ENCODE measurements around the gene FMO5. TPM values are rescaled to one million over a fixed set of nuclear protein-coding genes. Genes with fewer than 3 reads are reported as not detected.
"Not testable (repeated sequence)": the region's sequence is repeated elsewhere in the genome, so short reads cannot be mapped to it uniquely, and the experiment has no call there.

The FMO5 gene
- total RNA-seq, 1 donor from 2014 or later = 0.82 TPM

DNA sequence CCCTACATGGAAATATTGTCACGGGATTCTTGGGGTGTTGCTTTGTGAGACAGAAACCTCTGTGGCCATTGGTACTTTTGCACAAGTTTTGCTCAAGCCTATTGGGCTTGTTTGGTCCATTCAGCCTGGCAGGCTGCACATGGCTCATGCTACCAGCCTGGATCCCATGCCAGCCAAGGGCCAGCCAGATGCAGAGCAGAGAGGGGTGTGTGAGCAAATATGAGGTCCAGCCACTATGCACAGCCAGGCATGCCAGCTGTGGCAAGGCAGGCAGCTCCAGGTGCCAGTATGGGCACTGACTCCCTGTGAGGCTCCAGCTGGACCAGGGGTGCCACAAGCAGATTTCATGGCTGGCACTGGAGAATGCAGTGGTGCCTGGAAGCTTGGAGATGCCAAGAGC lies 10.7 kb upstream of the FMO5 start:
- DNase-seq (ENCODE audit: low spot score) = no peak
- no peaks in the 10 kb centered on the region for H3K27me3 Mint-ChIP-seq (ENCODE audit: insufficient read depth, low read depth)
- H3K36me3 ChIP-seq = no peaks in the 10 kb centered on the region
- H3K27ac Mint-ChIP-seq = no peak overlapping the region
- H3K4me1 ChIP-seq = peaks cover 9% of the 10 kb centered on the region
- peaks cover 35% of the 10 kb centered on the region for H3K9me3 Mint-ChIP-seq
- no peak overlapping the region for H3K27ac ChIP-seq
- no peaks in the 10 kb centered on the region for H4K20me1 ChIP-seq (ENCODE audit: low read depth)
- no peaks in the 10 kb centered on the region for H3F3A ChIP-seq (ENCODE audit: low read depth)
- H3K4me3 Mint-ChIP-seq = no peak overlapping the region
- no peak overlapping the region for H3K4me3 ChIP-seq
- H3K79me2 ChIP-seq (ENCODE audit: low read depth) = no peaks in the 10 kb centered on the region
- H3K36me3 Mint-ChIP-seq = no peaks in the 10 kb centered on the region
- no peaks in the 10 kb centered on the region for H3K27me3 ChIP-seq
- TF ChIP-seq, protein P1, sequence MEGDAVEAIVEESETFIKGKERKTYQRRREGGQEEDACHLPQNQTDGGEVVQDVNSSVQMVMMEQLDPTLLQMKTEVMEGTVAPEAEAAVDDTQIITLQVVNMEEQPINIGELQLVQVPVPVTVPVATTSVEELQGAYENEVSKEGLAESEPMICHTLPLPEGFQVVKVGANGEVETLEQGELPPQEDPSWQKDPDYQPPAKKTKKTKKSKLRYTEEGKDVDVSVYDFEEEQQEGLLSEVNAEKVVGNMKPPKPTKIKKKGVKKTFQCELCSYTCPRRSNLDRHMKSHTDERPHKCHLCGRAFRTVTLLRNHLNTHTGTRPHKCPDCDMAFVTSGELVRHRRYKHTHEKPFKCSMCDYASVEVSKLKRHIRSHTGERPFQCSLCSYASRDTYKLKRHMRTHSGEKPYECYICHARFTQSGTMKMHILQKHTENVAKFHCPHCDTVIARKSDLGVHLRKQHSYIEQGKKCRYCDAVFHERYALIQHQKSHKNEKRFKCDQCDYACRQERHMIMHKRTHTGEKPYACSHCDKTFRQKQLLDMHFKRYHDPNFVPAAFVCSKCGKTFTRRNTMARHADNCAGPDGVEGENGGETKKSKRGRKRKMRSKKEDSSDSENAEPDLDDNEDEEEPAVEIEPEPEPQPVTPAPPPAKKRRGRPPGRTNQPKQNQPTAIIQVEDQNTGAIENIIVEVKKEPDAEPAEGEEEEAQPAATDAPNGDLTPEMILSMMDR (IDR thresholded peaks at IDR 0.05) = no peak
- TF ChIP-seq EZH2phosphoT487 (IDR thresholded peaks at IDR 0.05) = no peak
- TF ChIP-seq EZH2 (IDR thresholded peaks at IDR 0.05) = no peak
- peaks cover 6% of the 10 kb centered on the region for H3K4me1 Mint-ChIP-seq
- H3K9me3 ChIP-seq (ENCODE audit: low read depth) = no peaks in the 10 kb centered on the region
- no peak overlapping the region for H2AFZ ChIP-seq (replicated peaks)
- no peak overlapping the region for H3K9ac ChIP-seq
- H3K4me2 ChIP-seq = no peak overlapping the region

DNA sequence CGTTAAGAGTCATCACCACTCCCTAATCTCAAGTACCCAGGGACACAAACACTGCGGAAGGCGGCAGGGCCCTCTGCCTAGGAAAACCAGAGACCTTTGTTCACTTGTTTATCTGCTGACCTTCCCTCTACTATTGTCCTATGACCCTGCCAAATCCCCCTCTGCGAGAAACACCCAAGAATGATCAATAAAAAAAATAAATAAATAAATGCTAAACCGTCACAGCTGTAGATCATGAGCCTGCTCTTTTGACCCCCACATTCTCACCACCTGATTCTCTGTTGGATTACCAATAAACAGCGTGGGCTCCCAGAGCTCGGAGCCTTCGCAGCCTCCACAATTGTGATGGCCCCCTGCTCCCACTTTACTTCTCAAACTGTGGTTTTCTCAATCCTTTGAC lies 8.8 kb upstream of the FMO5 start:
- H3K27me3 ChIP-seq; H4K20me1 ChIP-seq (ENCODE audit: low read depth); H3K79me2 ChIP-seq (ENCODE audit: low read depth); H3K9me3 ChIP-seq (ENCODE audit: low read depth); H3F3A ChIP-seq (ENCODE audit: low read depth); H3K4me2 ChIP-seq; H3K4me1 Mint-ChIP-seq; H3K36me3 ChIP-seq; H3K4me1 ChIP-seq; H3K4me3 ChIP-seq; H3K36me3 Mint-ChIP-seq; H3K27me3 Mint-ChIP-seq (ENCODE audit: insufficient read depth, low read depth); H2AFZ ChIP-seq (replicated peaks); H3K27ac ChIP-seq; H3K4me3 Mint-ChIP-seq; H3K9ac ChIP-seq; DNase-seq (ENCODE audit: low spot score): not testable (repeated sequence)
- Mint-ChIP-seq H3K27ac (peak overlapping the region; percentile 40), H3K9me3 (peaks cover 37% of the 10 kb centered on the region)

GRCh38 chr1:147231032-147231431 lies 5.9 kb upstream of the FMO5 start:
- not testable (repeated sequence) for H3K4me1 ChIP-seq; H3F3A ChIP-seq (ENCODE audit: low read depth); H3K27me3 Mint-ChIP-seq (ENCODE audit: insufficient read depth, low read depth); DNase-seq (ENCODE audit: low spot score); H3K4me3 ChIP-seq; H3K79me2 ChIP-seq (ENCODE audit: low read depth); H3K9ac ChIP-seq; H3K27me3 ChIP-seq; H2AFZ ChIP-seq (replicated peaks); H3K27ac ChIP-seq; H4K20me1 ChIP-seq (ENCODE audit: low read depth); H3K4me3 Mint-ChIP-seq; H3K36me3 Mint-ChIP-seq; H3K27ac Mint-ChIP-seq; H3K36me3 ChIP-seq; H3K4me2 ChIP-seq; H3K4me1 Mint-ChIP-seq; H3K9me3 ChIP-seq (ENCODE audit: low read depth)
- peaks cover 33% of the 10 kb centered on the region for H3K9me3 Mint-ChIP-seq

- no peak overlapping the region for H3K4me2 ChIP-seq
- H3K4me3 ChIP-seq = no peak overlapping the region
- H3K36me3 ChIP-seq = no peaks in the 10 kb centered on the region
- no peak overlapping the region for H3K27ac ChIP-seq
- H3K36me3 Mint-ChIP-seq = no peaks in the 10 kb centered on the region
- peaks cover 9% of the 10 kb centered on the region for H3K27me3 Mint-ChIP-seq (ENCODE audit: insufficient read depth, low read depth)
- no peaks in the 10 kb centered on the region for H3K4me1 ChIP-seq
- H3K79me2 ChIP-seq (ENCODE audit: low read depth) = no peaks in the 10 kb centered on the region
- H3K27me3 ChIP-seq = peaks cover 30% of the 10 kb centered on the region
- peaks cover 12% of the 10 kb centered on the region for H3K4me1 Mint-ChIP-seq
- TF ChIP-seq, protein P1 (IDR thresholded peaks at IDR 0.05) = no peak
- TF ChIP-seq EZH2 (IDR thresholded peaks at IDR 0.05) = no peak
- TF ChIP-seq EZH2phosphoT487 (IDR thresholded peaks at IDR 0.05) = no peak
- H3K9me3 Mint-ChIP-seq = no peaks in the 10 kb centered on the region
- H3K4me3 Mint-ChIP-seq = peak overlapping the region; percentile 24
- no peak for DNase-seq (ENCODE audit: low spot score)
- no peaks in the 10 kb centered on the region for H3K9me3 ChIP-seq (ENCODE audit: low read depth)
- H3K27ac Mint-ChIP-seq = no peak overlapping the region
- no peak overlapping the region for H3K9ac ChIP-seq
- H3F3A ChIP-seq (ENCODE audit: low read depth) = peaks cover 17% of the 10 kb centered on the region
- H2AFZ ChIP-seq (replicated peaks) = no peak overlapping the region
- H4K20me1 ChIP-seq (ENCODE audit: low read depth) = no peaks in the 10 kb centered on the region
Observed at GRCh38 chr1:147223740-147224615, 1.2 kb downstream of the FMO5 start.

All from neural progenitor cell (in vitro differentiated cells).